Keratinocyte (primary cell): ENCODE data around the gene LRP10. TPM values are rescaled to one million over a fixed set of nuclear protein-coding genes. Genes with fewer than 3 reads are reported as not detected.
"Not testable (repeated sequence)": the region's sequence is repeated elsewhere in the genome, so short reads cannot be mapped to it uniquely, and the experiment has no call there.

Experiments used
- DNase-seq: peaks from one replicate; pipeline ENCODE4 v3.0.0-alpha.2; 2011; ENCODE audit warnings: low read depth, missing footprints, low spot score
- FAIRE-seq: peaks from 2 replicates; lab custom pipeline; 2011; peaks lifted over from hg19 to GRCh38; lab: Jason Lieb, UNC
- H2AFZ ChIP-seq: 2 replicates; pipeline ENCODE4 v1.6.0; 2012; ENCODE audit warnings: low read length, control low read depth, inconsistent platforms; ENCODE audit not compliant: control insufficient read depth
- H3K27ac ChIP-seq: 2 replicates; pipeline ENCODE4 v1.5.1; 2011; ENCODE audit warnings: low read length; ENCODE audit not compliant: control insufficient read depth, insufficient read depth
- H3K27me3 ChIP-seq: 3 replicates; pipeline ENCODE4 v1.6.0; 2011; ENCODE audit warnings: low read length; ENCODE audit not compliant: control insufficient read depth, insufficient read depth; ENCODE audit errors: extremely low read depth
- H3K36me3 ChIP-seq, 2 experiments: 2 replicates in 1 of 2; 3 replicates in 1 of 2; pipeline ENCODE4 v1.5.1; 2011; ENCODE audit warnings: low read length in 2 of 2, mild to moderate bottlenecking in 1 of 2; ENCODE audit not compliant: control insufficient read depth in 2 of 2, insufficient read depth in 2 of 2; ENCODE audit errors: extremely low read depth in 1 of 2
- H3K4me1 ChIP-seq: 3 replicates; pipeline ENCODE4 v1.5.1; 2011; ENCODE audit warnings: low read length; ENCODE audit not compliant: control insufficient read depth, insufficient read depth; ENCODE audit errors: extremely low read depth
- H3K4me2 ChIP-seq: 3 replicates; pipeline ENCODE4 v1.6.0; 2011; ENCODE audit warnings: low read depth, low read length; ENCODE audit not compliant: control insufficient read depth, insufficient read depth; ENCODE audit errors: extremely low read depth
- H3K4me3 ChIP-seq, 3 experiments: fragments of 200-600 bp in 1 of 3; sonication (generic) in 1 of 3; 2 replicates in 2 of 3; 3 replicates in 1 of 3; pipeline ENCODE4 v1.5.1; 2011 to 2016; ENCODE audit warnings: low read length in 3 of 3, mild to moderate bottlenecking in 3 of 3, control low read depth in 2 of 3, inconsistent platforms in 1 of 3, low read depth in 1 of 3, mixed read lengths in 1 of 3, mixed run types in 1 of 3, moderate library complexity in 1 of 3; ENCODE audit not compliant: control insufficient read depth in 2 of 3, insufficient read depth in 2 of 3; ENCODE audit errors: extremely low read depth in 1 of 3
- H3K79me2 ChIP-seq: 2 replicates; pipeline ENCODE4 v1.6.0; 2012; ENCODE audit warnings: low read length; ENCODE audit not compliant: control insufficient read depth, insufficient read depth
- H3K9ac ChIP-seq: 3 replicates; pipeline ENCODE4 v1.6.0; 2011; ENCODE audit warnings: low read length; ENCODE audit not compliant: control insufficient read depth, insufficient read depth; ENCODE audit errors: extremely low read depth
- H3K9me1 ChIP-seq: 3 replicates; pipeline ENCODE4 v1.6.0; 2011; ENCODE audit warnings: low read length; ENCODE audit not compliant: control insufficient read depth, insufficient read depth; ENCODE audit errors: extremely low read depth
- H3K9me3 ChIP-seq: 2 replicates; pipeline ENCODE4 v1.5.1; 2012; ENCODE audit warnings: low read depth, low read length; ENCODE audit not compliant: control insufficient read depth
- H4K20me1 ChIP-seq: 3 replicates; pipeline ENCODE4 v1.6.0; 2011; ENCODE audit warnings: low read length; ENCODE audit not compliant: control insufficient read depth, insufficient read depth; ENCODE audit errors: extremely low read depth
- CTCF ChIP-seq, 3 experiments: IDR thresholded peaks in 1 of 3; conservative IDR thresholded peaks in 1 of 3; optimal IDR thresholded peaks in 1 of 3; 2 replicates in 2 of 3; 3 replicates in 1 of 3; pipeline versions ENCODE3 to v1.5.1; 2011; ENCODE audit warnings: low read length in 3 of 3, mild to moderate bottlenecking in 3 of 3, moderate library complexity in 2 of 3, control low read depth in 1 of 3, inconsistent platforms in 1 of 3; ENCODE audit not compliant: insufficient read depth in 2 of 3; ENCODE audit errors: extremely low read depth in 1 of 3
- EZH2 ChIP-seq: IDR thresholded peaks from one replicate; pipeline ENCODE4 v1.6.1; 2012; ENCODE audit warnings: inconsistent platforms, mild to moderate bottlenecking, low read length, moderate library complexity
- dilution Hi-C: fragments of 300-500 bp; cut with MboI; formaldehyde crosslinking; loops from one replicate; pipeline ENCODE4 v1.7.0; 2020; ENCODE audit warnings: low sequenced_read_pairs; ENCODE audit not compliant: extremely low pct_ligation_motif_present
- polyA plus RNA-seq, 5 experiments: library from polyadenylated mRNA; depleted of rRNA in 3 of 5; stranded (reverse) in 3 of 5; stranded (forward) in 1 of 5; unstranded in 1 of 5; fragments of >200 nt; gene quantifications; 1 replicate in 1 of 5; 2 replicates in 3 of 5; 3 replicates in 1 of 5; pipeline versions ENCODE4 v1.2.1 to v1.2.3, GENCODE V29; 2011 to 2012; ENCODE audit warnings: missing spikeins in 2 of 5, low read depth in 1 of 5, low replicate concordance in 1 of 5

Gene LRP10
- polyA plus RNA-seq, 1 donor (not counting 4 experiments of a cell fraction or from before 2014, with no cell fraction given): 36.7 TPM

- no peaks in the 10 kb centered on the region for H4K20me1 ChIP-seq
- no peaks in the 10 kb centered on the region for H3K9me3 ChIP-seq
- no peaks in the 10 kb centered on the region for H3K9me1 ChIP-seq
- peaks cover 12 to 15% of the 10 kb centered on the region in 2 experiments for H3K36me3 ChIP-seq
- H3K4me2 ChIP-seq: no peak overlapping the region
- no peaks in the 10 kb centered on the region for H3K27me3 ChIP-seq
- no peak overlapping the region for H3K27ac ChIP-seq
- DNase-seq: no peak
- H2AFZ ChIP-seq: no peak overlapping the region
- TF ChIP-seq CTCF (optimal IDR thresholded peaks at IDR 0.05 in 1 of 3, IDR thresholded peaks at IDR 0.05 in 1 of 3, conservative IDR thresholded peaks at IDR 0.05 in 1 of 3; ENCODE audit: extremely low read depth in 1 of 3, insufficient read depth in 2 of 3, low read length in 3 of 3): no peak
- no peak for TF ChIP-seq EZH2
- H3K4me1 ChIP-seq: no peaks in the 10 kb centered on the region
- no peak for FAIRE-seq
- H3K79me2 ChIP-seq: peaks cover 16% of the 10 kb centered on the region
- dilution Hi-C loops: no loop called here
- H3K4me3 ChIP-seq: no peak overlapping the region
- H3K9ac ChIP-seq: no peak overlapping the region
Measured at GRCh38 chr14:22910916-22911315, 39.4 kb downstream of the LRP10 start.

GRCh38 chr14:22914836-22915235, 43.3 kb downstream of the LRP10 start:
- H3K27ac ChIP-seq, H3K9ac ChIP-seq, H3K4me2 ChIP-seq, H3K4me3 ChIP-seq, FAIRE-seq, dilution Hi-C loops, H2AFZ ChIP-seq, DNase-seq, H4K20me1 ChIP-seq, H3K9me1 ChIP-seq, H3K36me3 ChIP-seq, H3K9me3 ChIP-seq, H3K27me3 ChIP-seq: not testable (repeated sequence)
- H3K4me1 ChIP-seq: peaks cover 14% of the 10 kb centered on the region
- H3K79me2 ChIP-seq: peaks cover 34% of the 10 kb centered on the region

DNA sequence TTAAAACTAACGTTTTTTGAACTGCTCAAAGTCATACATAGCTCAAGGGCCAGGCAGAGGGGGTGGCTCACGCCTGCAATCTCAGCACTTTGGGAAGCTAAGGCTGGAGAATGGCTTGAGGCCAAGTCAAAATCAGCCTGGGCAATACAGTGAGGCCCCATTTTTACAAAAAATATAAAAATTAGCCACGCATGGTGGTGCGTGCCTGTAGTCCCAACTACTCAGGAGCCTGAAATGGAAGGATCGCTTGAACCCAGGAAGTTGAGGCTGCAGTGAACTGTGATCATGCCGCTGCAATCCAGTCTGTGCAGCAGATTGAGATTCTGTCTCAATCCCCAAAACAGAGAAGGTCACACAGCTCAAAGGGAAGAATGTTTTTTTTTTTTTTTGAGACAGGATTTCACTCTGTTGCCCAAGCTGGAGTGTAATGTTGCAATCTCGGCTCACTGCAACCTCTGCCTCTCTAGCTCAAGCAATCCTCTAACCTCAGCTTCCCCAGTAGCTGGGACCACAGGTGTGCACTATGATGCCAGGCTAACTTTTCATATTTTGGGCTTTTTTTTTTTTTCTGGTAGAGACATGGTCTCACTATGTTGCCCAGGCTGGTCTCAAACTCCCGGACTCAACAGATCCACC, 44.5 kb downstream of the LRP10 start:
- FAIRE-seq (no peak), DNase-seq (no peak)
- TF ChIP-seq EZH2: no peak
- no peak for TF ChIP-seq CTCF (optimal IDR thresholded peaks at IDR 0.05 in 1 of 3, IDR thresholded peaks at IDR 0.05 in 1 of 3, conservative IDR thresholded peaks at IDR 0.05 in 1 of 3; ENCODE audit: extremely low read depth in 1 of 3, insufficient read depth in 2 of 3, low read length in 3 of 3)
- H2AFZ ChIP-seq: no peak overlapping the region
- peaks cover 34% of the 10 kb centered on the region for H3K79me2 ChIP-seq
- H4K20me1 ChIP-seq: no peaks in the 10 kb centered on the region
- no peak overlapping the region for H3K27ac ChIP-seq
- H3K36me3 ChIP-seq: peaks cover 9 to 12% of the 10 kb centered on the region in 2 experiments
- H3K4me3 ChIP-seq: no peak overlapping the region
- dilution Hi-C loops: no loop called here
- no peaks in the 10 kb centered on the region for H3K27me3 ChIP-seq
- H3K4me1 ChIP-seq: peaks cover 20% of the 10 kb centered on the region
- H3K9ac ChIP-seq: no peak overlapping the region
- no peak overlapping the region for H3K4me2 ChIP-seq
- no peaks in the 10 kb centered on the region for H3K9me1 ChIP-seq
- no peaks in the 10 kb centered on the region for H3K9me3 ChIP-seq
